OCI-LY3 (cell line): ENCODE measurements around the gene ETV6.

Experiments used
- H2AFZ ChIP-seq: fragments of 200-600, 300-600 bp; shearing (Covaris generic); 2 replicates; pipeline ENCODE4 v1.6.0; 2014; ENCODE audit warnings: antibody characterized with exemption, low read depth, low read length
- H3K27ac ChIP-seq: fragments of 200-600, 300-600 bp; sonication (generic); 2 replicates; pipeline ENCODE4 v1.5.1; 2014; ENCODE audit warnings: mild to moderate bottlenecking, low read length, moderate library complexity, mixed read lengths
- H3K27me3 ChIP-seq: fragments of 200-600, 300-600 bp; sonication (generic); 2 replicates; pipeline ENCODE4 v1.6.1; 2014; ENCODE audit warnings: low read depth, low read length, mixed read lengths
- H3K36me3 ChIP-seq: fragments of 200-600, 300-600 bp; sonication (generic); replicated peaks from 2 replicates; pipeline ENCODE3; 2014; ENCODE audit warnings: low read depth, low read length, mixed read lengths
- H3K4me1 ChIP-seq: fragments of 300-600, 200-600 bp; sonication (generic); 2 replicates; pipeline ENCODE4 v1.6.1; 2014; ENCODE audit warnings: low read length, mixed read lengths
- H3K4me2 ChIP-seq: fragments of 200-600, 300-600 bp; sonication (generic); 2 replicates; pipeline ENCODE4 v1.6.1; 2014; ENCODE audit warnings: low read length, mixed read lengths
- H3K4me3 ChIP-seq: fragments of 300-600, 200-600 bp; sonication (generic); 2 replicates; pipeline ENCODE4 v1.5.1; 2014; ENCODE audit warnings: antibody characterized with exemption, mild to moderate bottlenecking, low read length, moderate library complexity
- H3K79me2 ChIP-seq: fragments of 300-600, 200-600 bp; shearing (Covaris generic); 2 replicates; pipeline ENCODE4 v1.6.1; 2014; ENCODE audit warnings: mild to moderate bottlenecking, low read length, mixed read lengths
- H3K9ac ChIP-seq: fragments of 300-600, 200-600 bp; shearing (Covaris generic); 2 replicates; pipeline ENCODE4 v1.6.0; 2014; ENCODE audit warnings: mild to moderate bottlenecking, low read length, moderate library complexity
- H3K9me3 ChIP-seq: fragments of 200-600, 300-600 bp; shearing (Covaris generic); 2 replicates; pipeline ENCODE4 v1.6.1; 2014; ENCODE audit warnings: low read length, mixed read lengths; ENCODE audit not compliant: insufficient read depth
- H4K20me1 ChIP-seq: fragments of 200-600, 300-600 bp; sonication (generic); 2 replicates; pipeline ENCODE4 v1.6.1; 2016; ENCODE audit warnings: low read length, mixed read lengths; ENCODE audit not compliant: insufficient read depth
- CTCF ChIP-seq: fragments of 200-600, 300-600 bp; sonication (generic); IDR thresholded peaks from 2 replicates; pipeline ENCODE4 v1.5.1; 2014; ENCODE audit warnings: antibody characterized with exemption, low read length, low read depth
- EZH2phosphoT487 ChIP-seq: fragments of 200-600 bp; shearing (Covaris generic); IDR thresholded peaks from 2 replicates; pipeline ENCODE4 v1.6.1; 2018; ENCODE audit warnings: antibody characterized with exemption, mixed run types, low read depth

The ETV6 gene

GRCh38 chr12:11824736-11825135 lies 175.3 kb downstream of the ETV6 start:
- Histone ChIP-seq H3K9ac (peak overlapping the region; percentile 89), H2AFZ (no peak overlapping the region), H3K79me2 (peaks cover 80% of the 10 kb centered on the region), H3K27me3 (no peaks in the 10 kb centered on the region), H3K4me1 (peaks cover 93% of the 10 kb centered on the region), H4K20me1 (no peaks in the 10 kb centered on the region), H3K36me3 (peaks cover 8% of the 10 kb centered on the region), H3K27ac (peak overlapping the region; percentile 97), H3K4me2 (peak overlapping the region; percentile 91), H3K9me3 (no peaks in the 10 kb centered on the region), H3K4me3 (peak overlapping the region; percentile 27)
- no peak for TF ChIP-seq EZH2phosphoT487
- no peak for TF ChIP-seq CTCF

- peak overlapping the region; percentile 89 for H3K9ac ChIP-seq
- H3K4me2 ChIP-seq: peak overlapping the region; percentile 91
These were observed 175.8 kb downstream of the ETV6 start for GRCh38 chr12:11825278-11825677.

DNA sequence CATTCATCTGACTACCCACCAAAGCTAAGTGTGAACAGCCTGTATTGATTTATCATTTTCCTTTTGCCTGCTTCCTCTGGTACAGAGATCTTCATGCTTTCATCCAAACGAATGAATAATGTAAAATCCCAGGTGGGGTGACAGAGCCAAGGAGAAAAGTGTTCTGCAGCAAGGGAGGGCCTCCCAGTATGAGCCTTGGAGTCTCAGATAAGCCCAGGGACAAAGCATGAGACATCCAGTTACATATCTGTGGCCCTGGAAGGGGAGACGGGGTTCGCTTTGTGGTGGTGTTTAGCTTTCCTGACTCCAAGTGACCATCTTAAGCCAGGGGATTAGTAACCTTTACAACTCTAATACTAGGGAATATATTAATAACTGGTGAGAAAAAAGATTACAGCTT lies 177.1 kb downstream of the ETV6 start:
- H2AFZ ChIP-seq: no peak overlapping the region
- peak overlapping the region; percentile 91 for H3K4me2 ChIP-seq
- peaks cover 86% of the 10 kb centered on the region for H3K79me2 ChIP-seq
- H3K9me3 ChIP-seq: no peaks in the 10 kb centered on the region
- H3K4me3 ChIP-seq: no peak overlapping the region
- peaks cover 100% of the 10 kb centered on the region for H3K4me1 ChIP-seq
- H3K36me3 ChIP-seq: peaks cover 4% of the 10 kb centered on the region
- no peaks in the 10 kb centered on the region for H4K20me1 ChIP-seq
- peak overlapping the region; percentile 89 for H3K9ac ChIP-seq
- no peak for TF ChIP-seq CTCF
- no peak for TF ChIP-seq EZH2phosphoT487
- no peaks in the 10 kb centered on the region for H3K27me3 ChIP-seq
- H3K27ac ChIP-seq: peak overlapping the region; percentile 97

More at GRCh38 chr12:11825278-11825677, 175.8 kb downstream of the ETV6 start:
- peak overlapping the region; percentile 27 for H3K4me3 ChIP-seq
- TF ChIP-seq CTCF (no peak), EZH2phosphoT487 (no peak)
- peaks cover 8% of the 10 kb centered on the region for H3K36me3 ChIP-seq
- peaks cover 83% of the 10 kb centered on the region for H3K79me2 ChIP-seq
- H2AFZ ChIP-seq: no peak overlapping the region
- H3K27ac ChIP-seq: peak overlapping the region; percentile 97
- no peaks in the 10 kb centered on the region for H3K27me3 ChIP-seq
- no peaks in the 10 kb centered on the region for H4K20me1 ChIP-seq
- H3K4me1 ChIP-seq: peaks cover 98% of the 10 kb centered on the region
- H3K9me3 ChIP-seq: no peaks in the 10 kb centered on the region

DNA sequence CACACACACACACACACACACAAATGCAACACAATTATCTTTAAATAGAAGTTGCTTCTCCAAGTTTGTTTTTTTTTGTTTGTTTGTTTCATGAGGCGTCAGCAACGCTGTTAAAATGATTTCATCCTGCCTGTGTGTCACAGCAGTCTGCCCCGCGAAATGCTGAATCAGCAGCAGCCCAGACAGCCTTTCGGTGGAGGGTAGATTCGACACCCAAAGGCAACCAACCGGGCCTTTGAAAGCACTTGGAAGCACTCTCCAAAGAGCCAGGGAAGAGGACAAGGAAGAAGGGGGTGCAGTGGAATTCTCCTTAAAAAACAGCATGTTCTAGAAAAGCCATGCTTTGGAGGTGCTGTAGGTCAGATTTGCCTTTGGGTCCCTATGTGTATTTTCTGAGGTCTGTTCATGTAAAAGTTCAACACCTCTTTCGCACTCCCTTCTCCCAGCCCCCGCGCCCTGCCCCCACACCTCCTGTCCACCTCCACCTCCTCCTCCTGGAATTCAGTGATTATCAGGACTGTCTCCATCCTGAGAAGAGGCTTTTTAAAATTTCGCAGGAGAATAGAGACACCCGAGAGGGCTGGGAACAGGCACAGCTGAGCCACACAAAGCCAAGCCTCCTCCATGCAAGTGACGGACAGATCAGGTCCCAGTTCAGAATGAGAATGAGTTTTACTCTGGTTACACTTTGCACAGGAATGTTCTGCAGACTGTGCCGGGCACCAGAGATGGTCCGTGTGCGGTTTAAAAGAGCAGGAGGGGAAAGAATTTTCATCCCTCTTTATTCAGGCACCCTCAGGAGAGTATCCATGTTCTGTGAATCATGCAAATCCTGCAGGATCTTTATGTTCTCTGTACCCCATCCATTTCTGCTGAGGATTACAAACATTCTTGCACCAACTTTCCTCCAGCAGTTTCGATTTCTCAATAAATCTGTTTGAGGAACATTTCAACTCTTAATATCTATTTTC lies 177.9 kb downstream of the ETV6 start:
- Histone ChIP-seq H4K20me1 (no peaks in the 10 kb centered on the region), H3K79me2 (peaks cover 81% of the 10 kb centered on the region), H3K4me1 (peaks cover 100% of the 10 kb centered on the region), H3K4me3 (peak overlapping the region; percentile 10), H3K9me3 (no peaks in the 10 kb centered on the region), H3K27me3 (no peaks in the 10 kb centered on the region), H3K4me2 (peak overlapping the region; percentile 91), H3K27ac (peak overlapping the region; percentile 97), H3K9ac (peak overlapping the region; percentile 89), H3K36me3 (no peaks in the 10 kb centered on the region), H2AFZ (no peak overlapping the region)
- TF ChIP-seq EZH2phosphoT487 (no peak), CTCF (no peak)
